Prostate gland (tissue), 2 donors: Measurements from ENCODE around the gene GPBP1L1. TPM values are rescaled to one million over a fixed set of nuclear protein-coding genes. Genes with fewer than 3 reads are reported as not detected.
A peak's percentile ranks its signal among the peaks of the same experiment; 100 is the strongest.
"Not testable (repeated sequence)": the region's sequence is repeated elsewhere in the genome, so short reads cannot be mapped to it uniquely, and the experiment has no call there.

ENCODE experiments used
- DNase-seq: peaks from one replicate; pipeline ENCODE4 v3.0.0-alpha.2; 2019; ENCODE audit warnings: low spot score
- H3K27ac ChIP-seq, 2 donors: fragments of 200-600 bp; sonication (generic); 2 replicates each; pipeline ENCODE4 v1.5.1; 2017 to 2019
- H3K27me3 ChIP-seq: fragments of 200-600 bp; sonication (generic); replicated peaks from 2 replicates; pipeline ENCODE4 v1.5.1; 2019; ENCODE audit not compliant: insufficient read depth
- H3K36me3 ChIP-seq, 2 donors: fragments of 200-600 bp; sonication (generic); 1 replicate in 1 of 2; 2 replicates in 1 of 2; pipeline versions ENCODE4 v1.5.1 to v1.8.1; 2017 to 2019
- H3K4me1 ChIP-seq: fragments of 200-600 bp; sonication (generic); replicated peaks from 2 replicates; pipeline ENCODE4 v1.5.1; 2019
- H3K4me3 ChIP-seq, 2 donors: fragments of 200-600 bp; sonication (generic); 2 replicates each; pipeline ENCODE4 v1.5.1; 2017 to 2019
- H3K9me3 ChIP-seq: fragments of 200-600 bp; sonication (generic); 2 replicates; pipeline ENCODE4 v1.5.1; 2017
- POLR2A ChIP-seq: fragments of 450-650 bp; IDR thresholded peaks from one replicate; pipeline ENCODE4 v1.6.1; 2016; ENCODE audit warnings: antibody characterized with exemption, mild to moderate bottlenecking
- POLR2AphosphoS5 ChIP-seq: sonication (generic); formaldehyde crosslinking; IDR thresholded peaks from one replicate; pipeline ENCODE4 v1.6.1; 2017; ENCODE audit warnings: antibody characterized with exemption
- WGBS: methylation state at CpG from one replicate; pipeline ENCODE4 v1.1.5; 2018; 5-methylcytosine and 5-hydroxymethylcytosine counted together
- intact Hi-C: fragments of 100-400 bp; cut with DNase I; formaldehyde crosslinking; loops from one replicate; pipeline ENCODE4 v1.14.2; 2022
- total RNA-seq, 2 donors: library from RNA; depleted of rRNA; stranded (reverse); fragments of >200 nt; gene quantifications; one replicate each; pipeline ENCODE4 v1.1.0, GENCODE V29; 2016
- TF ChIP-seq, protein P1 (sequence below), 4 experiments: fragments of 200-600 bp in 2 of 4; fragments of 450-650 bp in 2 of 4; sonication (generic) in 2 of 4; IDR thresholded peaks; 1 replicate in 3 of 4; 2 replicates in 1 of 4; pipeline ENCODE4 v1.5.1; 2016 to 2019; ENCODE audit warnings: antibody characterized with exemption in 4 of 4, mild to moderate bottlenecking in 2 of 4, moderate library complexity in 2 of 4

Gene GPBP1L1
- total RNA-seq, 2 donors from 2014 or later: 120 to 153 TPM

- Histone ChIP-seq H3K27ac (no peak overlapping the region), H3K4me3 (no peak overlapping the region), H3K36me3 (no peaks in the 10 kb centered on the region), H3K27me3 (no peaks in the 10 kb centered on the region), H3K9me3 (no peaks in the 10 kb centered on the region), H3K4me1 (no peaks in the 10 kb centered on the region)
- no peak for DNase-seq
- 75% methylated on average over 3 of the region's 3 CpGs for WGBS
- intact Hi-C loops: no loop called here
- TF ChIP-seq, protein P1, sequence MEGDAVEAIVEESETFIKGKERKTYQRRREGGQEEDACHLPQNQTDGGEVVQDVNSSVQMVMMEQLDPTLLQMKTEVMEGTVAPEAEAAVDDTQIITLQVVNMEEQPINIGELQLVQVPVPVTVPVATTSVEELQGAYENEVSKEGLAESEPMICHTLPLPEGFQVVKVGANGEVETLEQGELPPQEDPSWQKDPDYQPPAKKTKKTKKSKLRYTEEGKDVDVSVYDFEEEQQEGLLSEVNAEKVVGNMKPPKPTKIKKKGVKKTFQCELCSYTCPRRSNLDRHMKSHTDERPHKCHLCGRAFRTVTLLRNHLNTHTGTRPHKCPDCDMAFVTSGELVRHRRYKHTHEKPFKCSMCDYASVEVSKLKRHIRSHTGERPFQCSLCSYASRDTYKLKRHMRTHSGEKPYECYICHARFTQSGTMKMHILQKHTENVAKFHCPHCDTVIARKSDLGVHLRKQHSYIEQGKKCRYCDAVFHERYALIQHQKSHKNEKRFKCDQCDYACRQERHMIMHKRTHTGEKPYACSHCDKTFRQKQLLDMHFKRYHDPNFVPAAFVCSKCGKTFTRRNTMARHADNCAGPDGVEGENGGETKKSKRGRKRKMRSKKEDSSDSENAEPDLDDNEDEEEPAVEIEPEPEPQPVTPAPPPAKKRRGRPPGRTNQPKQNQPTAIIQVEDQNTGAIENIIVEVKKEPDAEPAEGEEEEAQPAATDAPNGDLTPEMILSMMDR (IDR thresholded peaks at IDR 0.05): no peak
- TF ChIP-seq POLR2A (no peak), POLR2AphosphoS5 (no peak)
Measured at GRCh38 chr1:45713711-45714110, 27.4 kb upstream of the GPBP1L1 start.

- WGBS: 90% methylated on average over 1 of the region's 1 CpG
- Histone ChIP-seq H3K4me1 (no peaks in the 10 kb centered on the region), H3K36me3 (no peaks in the 10 kb centered on the region), H3K27me3 (no peaks in the 10 kb centered on the region), H3K9me3 (no peaks in the 10 kb centered on the region), H3K4me3 (no peak overlapping the region), H3K27ac (no peak overlapping the region)
- DNase-seq: no peak
- intact Hi-C loops: no loop called here
- no peak for TF ChIP-seq POLR2AphosphoS5
- TF ChIP-seq POLR2A: no peak
- TF ChIP-seq, protein P1 (IDR thresholded peaks at IDR 0.05): no peak
Measured at GRCh38 chr1:45704637-45705036, 18.3 kb upstream of the GPBP1L1 start.

DNA sequence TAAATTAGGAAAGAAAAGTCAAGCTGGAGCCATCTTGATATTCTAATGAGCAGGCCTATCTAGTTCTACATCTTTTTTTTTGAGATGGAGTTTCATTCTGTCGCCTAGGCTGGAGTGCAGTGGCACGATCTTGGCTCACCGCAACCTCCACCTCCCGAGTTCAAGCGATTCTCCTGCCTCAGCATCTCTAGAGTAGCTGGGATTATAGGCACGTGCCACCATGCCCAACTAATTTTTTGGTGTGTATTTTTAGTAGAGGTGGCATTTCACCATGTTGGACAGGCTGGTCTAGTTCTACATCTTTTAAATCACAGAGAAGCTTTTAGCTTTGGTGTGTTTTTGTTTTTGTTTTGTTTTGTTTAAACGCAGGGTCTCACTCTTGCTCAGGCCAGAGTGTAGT is 8.5 kb upstream of the GPBP1L1 start:
- H3K27ac ChIP-seq: no peak overlapping the region
- no peak overlapping the region for H3K4me3 ChIP-seq
- H3K9me3 ChIP-seq: no peaks in the 10 kb centered on the region
- no peak for DNase-seq
- no peaks in the 10 kb centered on the region for H3K4me1 ChIP-seq
- H3K36me3 ChIP-seq: peaks cover 0 to 6% of the 10 kb centered on the region in 2 donors
- no peak for TF ChIP-seq POLR2A
- TF ChIP-seq, protein P1 (IDR thresholded peaks at IDR 0.05): no peak
- no peak for TF ChIP-seq POLR2AphosphoS5
- intact Hi-C loops: no loop called here
- no peaks in the 10 kb centered on the region for H3K27me3 ChIP-seq
- WGBS: 90% methylated on average over 7 of the region's 7 CpGs

DNA sequence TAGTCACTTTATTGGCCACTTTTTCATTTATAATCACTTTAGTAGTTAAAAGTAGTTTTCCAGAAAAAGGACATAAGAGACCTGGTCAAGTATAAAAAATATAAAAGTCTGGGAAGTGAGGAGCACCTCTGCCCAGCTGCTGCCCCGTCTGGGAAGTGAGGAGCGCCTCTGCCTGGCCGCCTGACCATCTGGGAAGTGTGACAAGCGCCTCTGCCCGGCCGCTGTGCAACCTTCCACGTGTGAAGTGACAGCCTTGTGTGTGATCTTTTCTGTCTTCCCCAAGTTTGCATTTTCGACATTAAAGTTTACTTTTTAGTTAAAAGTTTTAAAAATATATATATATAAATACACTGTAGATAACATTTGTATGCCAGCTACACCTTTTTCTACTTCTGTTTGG is 7.5 kb upstream of the GPBP1L1 start:
- H3K27me3 ChIP-seq, DNase-seq, H3K9me3 ChIP-seq, H3K36me3 ChIP-seq, H3K4me1 ChIP-seq, H3K27ac ChIP-seq, intact Hi-C loops, H3K4me3 ChIP-seq: not testable (repeated sequence)
- WGBS: 81% methylated on average over 8 of the region's 8 CpGs

DNA sequence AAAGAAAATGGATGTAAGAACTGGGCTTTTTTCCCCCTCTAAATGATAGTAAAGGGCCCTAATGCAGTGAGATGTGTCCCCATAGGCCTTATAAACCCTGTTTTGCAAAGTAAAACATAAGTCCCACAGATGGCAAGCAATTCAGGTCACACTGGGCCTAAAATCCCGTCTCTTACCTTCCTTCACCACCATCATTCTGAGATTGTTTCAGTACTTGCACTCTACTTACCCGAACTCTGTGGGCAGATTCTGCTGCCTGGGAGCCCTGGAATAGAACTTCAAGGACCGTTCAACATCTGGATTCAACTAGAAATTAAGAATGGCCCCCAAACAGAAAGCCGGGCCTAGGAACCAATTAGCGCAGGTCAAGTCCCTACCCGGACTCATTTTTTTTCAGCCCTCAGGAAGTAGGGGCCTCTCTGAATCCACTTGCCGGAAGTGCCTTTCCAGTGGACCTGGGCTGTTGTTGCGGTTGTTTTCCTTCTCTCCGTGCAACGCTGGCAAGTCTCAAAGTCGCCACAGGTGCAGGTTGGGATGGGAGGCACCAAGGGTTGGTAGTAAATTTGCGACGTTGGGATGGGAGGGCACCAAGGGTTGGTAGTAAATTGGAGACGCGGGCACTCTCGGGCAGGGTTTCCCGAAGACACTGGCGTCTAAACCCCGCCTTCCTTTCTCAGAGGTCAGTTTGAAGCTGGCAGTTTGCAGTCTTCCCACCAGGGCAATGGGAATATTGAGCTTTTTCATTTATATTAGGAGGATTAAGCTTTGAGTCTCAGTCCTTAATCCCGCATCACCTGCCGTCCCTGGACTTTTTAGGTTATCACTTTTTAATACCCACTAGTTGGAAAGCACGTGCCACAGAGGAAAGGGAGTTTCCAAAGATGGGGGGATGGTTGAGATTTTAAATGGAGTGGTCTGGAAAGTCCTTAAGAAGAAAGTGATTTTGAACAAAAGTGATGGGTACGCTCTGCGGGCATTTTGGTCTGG is 1.7 kb upstream of the GPBP1L1 start, which contains the start of gene TMEM69:
TMEM69 (plus strand) TSS at position 428 of the 987 bp plus-strand sequence. CDS start 2,888 bp downstream, outside the sequence.
- Histone ChIP-seq H3K9me3 (no peaks in the 10 kb centered on the region), H3K27ac (peak within 1 kb of the TSS; percentile 94 to 98), H3K4me3 (peak within 1 kb of the TSS; percentile 60 to 87), H3K36me3 (peaks cover 0 to under 1% of the 10 kb centered on the region in 2 donors), H3K4me1 (peaks cover 4% of the 10 kb centered on the region), H3K27me3 (no peaks in the 10 kb centered on the region)
- WGBS: 2% methylated on average over 24 of the region's 24 CpGs
- DNase-seq: peak; percentile 57
- intact Hi-C loops: loop anchor here (5.0 kb wide), 3 partner anchors 106 to 489 kb away; partner anchors contain the start of genes MAST2, NASP, P3R3URF and TSPAN1
- peak; percentile 87 for TF ChIP-seq POLR2AphosphoS5
- peak; percentile 13 for TF ChIP-seq POLR2A
- TF ChIP-seq, protein P1 (IDR thresholded peaks at IDR 0.05): peak in 1 of 4 experiments; percentile 30
